Right atrium auricular region (tissue), 2 donors: Measurements from ENCODE around the gene PPP1R13B. TPM values are rescaled to one million over a fixed set of nuclear protein-coding genes. Genes with fewer than 3 reads are reported as not detected.
A peak's percentile ranks its signal among the peaks of the same experiment; 100 is the strongest.

ENCODE experiments used
- DNase-seq: peaks from one replicate; pipeline ENCODE4 v3.0.0-alpha.2; 2019; ENCODE audit warnings: low spot score
- H3K27ac ChIP-seq, 2 donors: fragments of 200-600 bp; sonication (generic); 1 replicate in 1 of 2; 2 replicates in 1 of 2; pipeline ENCODE4 v1.5.1; 2016 to 2019
- H3K27me3 ChIP-seq, 2 donors: fragments of 200-600 bp; sonication (generic); one replicate each; pipeline versions ENCODE4 v1.5.1 to v1.6.0; 2017 to 2019
- H3K36me3 ChIP-seq: fragments of 200-600 bp; sonication (generic); one replicate; pipeline ENCODE4 v1.5.1; 2016
- H3K4me1 ChIP-seq, 2 donors: fragments of 200-600 bp; sonication (generic); one replicate each; pipeline versions ENCODE4 v1.5.1 to v1.6.0; 2017 to 2019
- H3K4me3 ChIP-seq, 2 donors: fragments of 200-600 bp; sonication (generic); 1 replicate in 1 of 2; 2 replicates in 1 of 2; pipeline ENCODE4 v1.5.1; 2017 to 2019; ENCODE audit warnings: mild to moderate bottlenecking in 1 of 2, moderate library complexity in 1 of 2
- H3K9me3 ChIP-seq, 2 donors: fragments of 200-600 bp; sonication (generic); one replicate each; pipeline ENCODE4 v1.5.1; 2019
- total RNA-seq, 2 donors: library from RNA; depleted of rRNA; stranded (reverse); fragments of >200 nt; gene quantifications; one replicate each; pipeline ENCODE4 v1.1.0, GENCODE V29; 2016
- TF ChIP-seq, protein P1 (sequence below), 2 donors: fragments of 200-600 bp; sonication (generic); IDR thresholded peaks; one replicate each; pipeline ENCODE4 v1.5.1; 2019; ENCODE audit warnings: antibody characterized with exemption in 2 of 2

The PPP1R13B gene
- total RNA-seq, 2 donors from 2014 or later: 45.7 to 47.8 TPM

DNA sequence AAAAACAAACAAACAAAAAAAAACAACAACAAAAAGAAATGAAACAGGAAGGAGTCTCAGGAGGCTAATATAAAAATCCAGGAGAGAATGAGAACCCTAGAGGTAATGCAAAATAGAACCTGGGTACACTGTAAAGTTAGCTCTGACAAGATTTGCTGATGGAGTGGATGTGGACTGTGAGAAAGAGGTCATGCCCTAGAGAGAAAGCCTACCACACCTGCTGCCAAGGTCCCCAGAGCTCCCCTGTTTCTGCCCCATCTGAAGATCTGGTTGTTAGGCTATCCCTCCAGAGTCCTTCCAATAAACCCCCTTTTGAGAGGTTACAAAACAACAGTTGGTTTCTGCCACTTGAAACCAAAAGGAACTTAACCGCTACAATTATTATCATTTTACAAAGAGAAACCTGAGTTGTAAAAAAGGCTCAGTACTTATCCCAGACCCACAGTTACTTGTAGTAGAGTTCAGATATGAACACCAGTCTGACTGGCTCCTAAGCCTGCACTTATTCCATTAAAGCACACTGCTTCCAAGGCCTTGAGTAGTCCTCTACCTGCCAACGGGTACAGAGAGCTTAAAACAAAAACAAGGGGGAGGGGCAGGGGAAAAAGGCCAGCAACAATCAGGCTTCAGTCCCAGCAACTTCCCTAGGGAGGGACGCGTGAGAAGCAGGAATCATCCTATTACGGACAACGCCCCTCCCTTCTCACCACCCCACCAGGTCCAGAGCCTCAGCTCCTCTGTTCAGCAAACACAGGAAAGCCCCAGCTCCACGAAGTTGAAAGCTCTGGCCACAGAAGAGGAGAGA lies 27.7 kb downstream of the PPP1R13B start:
- H3K27ac ChIP-seq: peak overlapping the region; percentile 70 to 79
- H3K9me3 ChIP-seq: no peaks in the 10 kb centered on the region
- no peak for DNase-seq
- peaks cover 0 to 57% of the 10 kb centered on the region in 2 donors for H3K4me1 ChIP-seq
- H3K4me3 ChIP-seq: peak overlapping the region in 1 of 2 donors; percentile 4
- no peaks in the 10 kb centered on the region for H3K36me3 ChIP-seq
- TF ChIP-seq, protein P1, sequence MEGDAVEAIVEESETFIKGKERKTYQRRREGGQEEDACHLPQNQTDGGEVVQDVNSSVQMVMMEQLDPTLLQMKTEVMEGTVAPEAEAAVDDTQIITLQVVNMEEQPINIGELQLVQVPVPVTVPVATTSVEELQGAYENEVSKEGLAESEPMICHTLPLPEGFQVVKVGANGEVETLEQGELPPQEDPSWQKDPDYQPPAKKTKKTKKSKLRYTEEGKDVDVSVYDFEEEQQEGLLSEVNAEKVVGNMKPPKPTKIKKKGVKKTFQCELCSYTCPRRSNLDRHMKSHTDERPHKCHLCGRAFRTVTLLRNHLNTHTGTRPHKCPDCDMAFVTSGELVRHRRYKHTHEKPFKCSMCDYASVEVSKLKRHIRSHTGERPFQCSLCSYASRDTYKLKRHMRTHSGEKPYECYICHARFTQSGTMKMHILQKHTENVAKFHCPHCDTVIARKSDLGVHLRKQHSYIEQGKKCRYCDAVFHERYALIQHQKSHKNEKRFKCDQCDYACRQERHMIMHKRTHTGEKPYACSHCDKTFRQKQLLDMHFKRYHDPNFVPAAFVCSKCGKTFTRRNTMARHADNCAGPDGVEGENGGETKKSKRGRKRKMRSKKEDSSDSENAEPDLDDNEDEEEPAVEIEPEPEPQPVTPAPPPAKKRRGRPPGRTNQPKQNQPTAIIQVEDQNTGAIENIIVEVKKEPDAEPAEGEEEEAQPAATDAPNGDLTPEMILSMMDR (IDR thresholded peaks at IDR 0.05): no peak
- H3K27me3 ChIP-seq: no peaks in the 10 kb centered on the region

DNA sequence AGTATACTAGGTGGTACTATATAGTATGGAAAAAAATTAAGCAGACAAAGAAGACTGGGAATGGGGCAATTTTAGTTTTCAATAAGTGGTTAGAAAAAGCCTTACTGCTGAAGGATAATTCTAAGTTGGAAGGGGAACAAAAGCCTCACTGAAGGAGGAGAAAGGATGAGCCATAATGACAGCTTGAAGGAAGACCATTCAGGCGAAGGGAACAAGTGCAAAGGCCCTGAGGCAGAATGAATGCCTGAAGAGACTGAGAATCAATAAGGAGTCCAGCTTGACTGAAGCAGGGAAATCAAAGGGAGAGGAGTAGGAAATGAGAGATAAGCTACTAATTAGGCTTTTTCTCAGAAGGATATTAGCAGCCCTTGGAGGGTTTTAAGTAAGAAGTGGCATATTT lies 28.5 kb downstream of the PPP1R13B start:
- Histone ChIP-seq H3K9me3 (no peaks in the 10 kb centered on the region), H3K36me3 (no peaks in the 10 kb centered on the region), H3K4me1 (peaks cover 0 to 53% of the 10 kb centered on the region in 2 donors), H3K27me3 (no peaks in the 10 kb centered on the region), H3K4me3 (no peak overlapping the region), H3K27ac (peak overlapping the region; percentile 70 to 79)
- TF ChIP-seq, protein P1 (IDR thresholded peaks at IDR 0.05): no peak
- DNase-seq: no peak

DNA sequence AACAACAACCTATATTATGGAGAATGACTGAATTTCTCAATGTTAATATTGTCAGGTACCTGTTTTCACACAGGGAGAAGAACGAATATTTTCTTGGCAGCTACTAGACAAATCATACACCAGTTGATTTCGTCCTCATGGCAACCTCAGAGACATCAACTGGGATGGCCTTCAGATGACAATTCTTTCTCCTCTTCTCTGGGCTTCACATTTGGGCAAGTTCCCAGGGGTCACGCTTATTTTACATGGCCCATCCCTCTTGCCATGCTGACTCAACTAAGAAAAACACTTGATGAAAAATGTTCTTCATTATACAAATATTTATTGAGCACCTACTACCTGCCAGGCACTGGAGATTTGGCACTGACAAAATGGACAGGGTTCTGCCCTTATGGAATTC lies 29.0 kb downstream of the PPP1R13B start:
- H3K27me3 ChIP-seq: no peaks in the 10 kb centered on the region
- peak overlapping the region; percentile 70 to 79 for H3K27ac ChIP-seq
- no peaks in the 10 kb centered on the region for H3K36me3 ChIP-seq
- H3K9me3 ChIP-seq: no peaks in the 10 kb centered on the region
- TF ChIP-seq, protein P1 (IDR thresholded peaks at IDR 0.05): no peak
- peaks cover 0 to 53% of the 10 kb centered on the region in 2 donors for H3K4me1 ChIP-seq
- H3K4me3 ChIP-seq: no peak overlapping the region
- DNase-seq: no peak

DNA sequence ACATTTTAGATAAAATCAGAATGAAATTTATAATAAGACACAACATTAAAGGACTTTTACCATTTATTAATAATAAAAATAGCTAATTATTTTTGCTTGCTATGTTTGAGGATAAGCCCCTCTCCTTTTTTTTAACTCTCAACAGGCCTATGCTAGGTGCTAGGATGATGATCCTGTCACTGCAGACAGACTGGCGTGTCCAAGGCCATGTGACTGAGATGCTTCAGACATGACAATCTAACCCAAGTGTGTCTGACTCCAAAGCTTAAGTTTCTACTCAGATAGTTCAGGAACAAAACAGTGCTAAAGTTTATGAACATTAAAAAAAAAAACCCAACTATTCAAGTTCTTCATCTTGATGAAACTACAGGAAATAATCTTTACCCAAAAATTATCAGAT lies 29.8 kb downstream of the PPP1R13B start:
- Histone ChIP-seq H3K9me3 (no peaks in the 10 kb centered on the region), H3K36me3 (no peaks in the 10 kb centered on the region), H3K4me1 (peaks cover 0 to 53% of the 10 kb centered on the region in 2 donors), H3K27ac (peak overlapping the region; percentile 70 to 79), H3K27me3 (no peaks in the 10 kb centered on the region), H3K4me3 (no peak overlapping the region)
- no peak for DNase-seq
- TF ChIP-seq, protein P1 (IDR thresholded peaks at IDR 0.05): no peak

DNA sequence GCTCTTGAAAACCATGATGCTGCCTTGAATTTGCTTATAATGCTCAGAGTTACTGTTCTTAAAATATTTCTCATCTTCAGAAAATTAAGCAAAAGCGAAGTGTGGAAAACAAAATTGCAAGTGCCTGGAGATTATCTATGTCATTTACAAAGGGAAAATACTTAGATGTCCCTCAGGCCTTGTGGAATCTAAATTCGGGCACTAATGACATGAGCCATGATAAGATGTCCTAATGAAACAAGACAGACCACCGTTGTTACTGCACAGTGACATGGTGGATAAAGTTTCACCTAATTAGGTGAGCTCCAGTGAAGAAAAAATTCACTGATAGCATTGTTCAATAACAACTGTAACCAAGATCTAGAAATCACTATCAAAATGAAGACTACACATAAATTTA lies 30.4 kb downstream of the PPP1R13B start:
- Histone ChIP-seq H3K27ac (peak overlapping the region; percentile 70 to 79), H3K9me3 (no peaks in the 10 kb centered on the region)
- TF ChIP-seq, protein P1 (IDR thresholded peaks at IDR 0.05): no peak

More for the DNA sequence above, 30.4 kb downstream of the PPP1R13B start:
- no peak overlapping the region for H3K4me3 ChIP-seq
- DNase-seq: no peak
- no peaks in the 10 kb centered on the region for H3K36me3 ChIP-seq
- H3K4me1 ChIP-seq: peaks cover 0 to 52% of the 10 kb centered on the region in 2 donors
- H3K27me3 ChIP-seq: no peaks in the 10 kb centered on the region
